DND-41 (cell line): Measurements from ENCODE around the gene WDR89.

Experiments
- EZH2 ChIP-seq: IDR thresholded peaks from 3 replicates; pipeline ENCODE4 v1.6.1; 2012; ENCODE audit warnings: borderline replicate concordance, low read depth, mild to moderate bottlenecking, moderate library complexity, low read length, inconsistent platforms; ENCODE audit not compliant: severe bottlenecking
- TF ChIP-seq, protein P1 (sequence below): IDR thresholded peaks from 2 replicates; pipeline ENCODE4 v1.5.1; 2012; ENCODE audit warnings: borderline replicate concordance, low read length, moderate library complexity, mild to moderate bottlenecking; ENCODE audit not compliant: poor library complexity, severe bottlenecking; ENCODE audit errors: extremely low read depth

DNA sequence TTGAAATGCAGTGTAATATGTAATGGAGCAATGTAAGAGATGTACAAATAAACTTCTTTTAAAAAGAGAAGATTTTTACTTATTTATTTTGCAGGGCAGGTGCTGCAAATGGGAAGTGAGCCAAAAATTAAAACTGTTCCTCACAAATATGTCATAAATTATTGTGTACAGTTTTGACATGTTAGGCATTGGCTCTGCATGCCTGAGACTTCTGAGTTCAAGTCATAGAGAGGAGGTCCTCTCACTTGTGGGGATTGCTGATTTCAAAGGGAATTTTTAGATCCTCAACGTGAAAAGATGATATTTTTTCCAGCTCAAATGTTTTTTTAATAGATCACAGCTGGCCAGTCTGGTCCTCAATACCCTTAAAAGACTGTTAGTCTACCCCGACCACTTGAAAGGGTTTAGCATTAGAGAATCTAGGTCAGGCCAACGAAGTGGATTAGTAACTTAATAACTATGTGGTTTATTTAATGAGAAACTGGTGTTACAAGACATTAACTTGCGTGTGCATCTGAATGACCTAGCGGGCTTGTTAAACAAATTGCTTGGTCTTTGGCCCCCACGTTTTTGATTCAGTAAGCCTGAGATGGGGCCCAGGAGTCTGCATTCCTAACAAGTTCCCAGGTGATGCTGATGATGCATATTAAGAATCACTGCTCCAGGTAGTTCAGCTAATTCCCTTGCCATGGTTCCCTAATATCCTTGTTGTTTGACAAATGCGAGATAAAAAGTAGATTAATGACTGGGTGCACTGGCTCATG lies 30.9 kb upstream of the WDR89 start:
- TF ChIP-seq, protein P1, sequence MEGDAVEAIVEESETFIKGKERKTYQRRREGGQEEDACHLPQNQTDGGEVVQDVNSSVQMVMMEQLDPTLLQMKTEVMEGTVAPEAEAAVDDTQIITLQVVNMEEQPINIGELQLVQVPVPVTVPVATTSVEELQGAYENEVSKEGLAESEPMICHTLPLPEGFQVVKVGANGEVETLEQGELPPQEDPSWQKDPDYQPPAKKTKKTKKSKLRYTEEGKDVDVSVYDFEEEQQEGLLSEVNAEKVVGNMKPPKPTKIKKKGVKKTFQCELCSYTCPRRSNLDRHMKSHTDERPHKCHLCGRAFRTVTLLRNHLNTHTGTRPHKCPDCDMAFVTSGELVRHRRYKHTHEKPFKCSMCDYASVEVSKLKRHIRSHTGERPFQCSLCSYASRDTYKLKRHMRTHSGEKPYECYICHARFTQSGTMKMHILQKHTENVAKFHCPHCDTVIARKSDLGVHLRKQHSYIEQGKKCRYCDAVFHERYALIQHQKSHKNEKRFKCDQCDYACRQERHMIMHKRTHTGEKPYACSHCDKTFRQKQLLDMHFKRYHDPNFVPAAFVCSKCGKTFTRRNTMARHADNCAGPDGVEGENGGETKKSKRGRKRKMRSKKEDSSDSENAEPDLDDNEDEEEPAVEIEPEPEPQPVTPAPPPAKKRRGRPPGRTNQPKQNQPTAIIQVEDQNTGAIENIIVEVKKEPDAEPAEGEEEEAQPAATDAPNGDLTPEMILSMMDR, result no peak
- TF ChIP-seq EZH2, result no peak
